ENCODE measurements around the gene LAMTOR2. TPM values are rescaled to one million over a fixed set of nuclear protein-coding genes. Genes with fewer than 3 reads are reported as not detected.
"Not testable (repeated sequence)": the region's sequence is repeated elsewhere in the genome, so short reads cannot be mapped to it uniquely, and the experiment has no call there.

LAMTOR2 gene
- total RNA-seq, 1 experiment from 2014 or later = 97.6 TPM

DNA sequence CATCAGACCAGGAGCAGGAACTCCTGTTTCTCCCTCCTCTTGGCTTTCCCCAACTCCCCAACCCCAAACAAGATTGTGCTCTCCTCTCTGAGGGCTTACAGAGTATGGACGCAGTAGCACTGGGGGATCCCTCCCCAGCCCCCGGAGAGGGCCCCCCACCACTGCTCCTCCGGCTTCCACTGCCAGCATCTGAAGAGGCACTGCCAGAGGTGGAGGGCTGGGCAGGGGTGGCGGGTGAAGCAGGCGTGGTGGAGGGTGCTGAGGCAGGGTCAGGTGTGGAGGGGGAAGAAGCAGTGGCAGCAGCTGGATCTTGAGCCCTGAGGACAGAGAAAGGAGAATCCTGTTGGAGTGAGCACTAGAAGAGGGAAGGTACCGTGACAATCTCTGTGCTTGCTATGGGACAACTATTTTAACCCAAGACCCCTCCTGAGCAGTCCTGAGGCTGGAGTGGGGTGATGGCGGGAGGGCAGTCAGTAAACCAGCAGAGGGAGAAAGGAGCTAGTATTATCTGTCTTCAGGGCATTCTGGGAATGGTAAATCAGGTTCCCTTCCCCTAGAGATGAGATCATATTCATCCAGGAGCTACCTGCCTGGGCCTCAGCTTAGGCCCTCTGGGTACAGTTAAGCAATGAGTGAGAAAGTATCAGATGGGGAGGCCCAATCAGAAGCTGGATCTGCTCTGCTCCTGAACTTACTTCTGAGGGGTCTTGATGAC is 3.4 kb upstream of the LAMTOR2 start:
- no peak for DNase-seq (ENCODE audit: extremely low read depth, low read depth)

DNA sequence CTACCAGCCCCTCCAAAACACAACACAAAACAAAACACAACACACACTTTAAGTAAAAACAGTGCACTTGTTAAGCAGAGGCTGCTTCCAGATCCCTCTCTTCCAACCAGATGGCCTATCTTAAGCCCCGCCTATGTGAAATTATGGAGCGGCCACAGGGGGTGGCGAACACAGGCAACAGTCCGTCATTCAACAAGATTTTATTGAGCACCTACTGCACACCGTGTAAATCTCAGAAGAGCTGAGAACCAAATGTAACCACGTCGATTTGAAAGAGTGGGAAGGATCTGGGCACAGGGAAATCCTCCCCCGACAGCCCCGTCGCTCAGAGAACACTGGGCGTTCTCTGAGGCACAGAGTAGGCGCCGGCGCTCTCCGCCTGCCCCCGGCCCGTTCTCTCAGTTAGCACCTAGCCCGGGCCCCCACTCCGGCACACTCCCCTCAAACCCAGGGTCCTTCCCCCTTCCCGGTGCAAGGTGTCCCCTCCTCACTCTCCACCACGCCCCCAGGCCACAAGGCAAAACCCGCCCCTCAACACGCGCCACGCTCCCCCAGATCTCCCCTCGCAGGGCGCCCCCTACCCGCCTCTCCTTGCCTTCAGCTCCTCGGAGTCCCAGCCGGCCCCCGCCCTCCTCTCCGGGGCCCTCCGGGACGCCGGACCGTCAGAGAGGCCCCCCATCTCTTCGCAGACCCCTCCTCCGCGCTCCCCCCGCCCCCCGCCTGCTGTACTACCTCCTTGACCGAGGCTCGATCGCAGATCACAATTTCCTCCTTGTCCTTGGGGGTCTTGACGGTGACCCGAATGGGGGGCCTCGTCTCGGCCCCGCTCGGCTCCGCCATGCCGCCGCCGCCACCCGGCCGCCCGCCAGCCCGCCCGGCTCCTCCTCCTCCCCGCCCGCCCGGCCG is 1.5 kb upstream of the LAMTOR2 start:
- DNase-seq (ENCODE audit: extremely low read depth, low read depth) = peak; percentile 66

DNA sequence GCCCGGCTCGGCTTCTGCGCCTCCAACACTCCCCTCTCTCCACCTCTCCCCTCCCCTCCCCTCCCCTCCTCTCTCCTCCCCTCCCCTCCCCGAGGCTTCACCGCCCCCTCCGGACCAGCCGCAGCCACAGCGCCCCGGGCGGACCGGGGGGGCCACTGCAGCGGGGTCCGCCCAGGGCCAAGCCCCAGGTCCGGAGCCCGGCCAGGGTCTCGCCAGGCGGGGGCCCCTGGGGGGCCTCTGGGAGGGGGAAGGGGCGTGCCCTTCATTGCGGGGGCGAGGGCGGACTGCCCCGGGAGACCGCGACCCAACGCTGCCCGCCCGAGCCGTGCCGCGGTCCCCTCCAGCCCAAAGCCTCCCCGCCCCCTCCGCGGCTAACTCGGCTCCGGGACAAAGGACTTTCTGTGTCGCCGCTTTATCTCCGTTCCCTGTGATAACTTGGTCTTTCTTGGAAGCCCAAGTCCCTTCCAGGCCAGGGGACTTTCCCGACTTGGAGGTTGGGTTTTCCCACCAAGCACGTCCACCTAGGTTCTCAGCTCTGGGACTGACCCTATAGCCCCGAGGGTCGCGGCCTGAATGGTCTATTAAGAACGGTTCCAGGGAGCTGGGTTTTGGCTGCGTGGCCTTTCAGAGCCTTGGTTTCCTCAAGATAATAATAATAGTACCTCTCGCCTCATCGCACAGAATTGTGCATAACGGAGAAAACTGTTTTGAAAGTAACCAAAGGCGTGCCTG is 648 bp upstream of the LAMTOR2 start, which contains the start of gene UBQLN4:
Gene UBQLN4, minus strand, starts transcription at position 31 of the 732 bp plus-strand sequence. CDS start 97 bp downstream, outside the sequence.
- peak; percentile 87 for DNase-seq (ENCODE audit: extremely low read depth, low read depth)

DNA sequence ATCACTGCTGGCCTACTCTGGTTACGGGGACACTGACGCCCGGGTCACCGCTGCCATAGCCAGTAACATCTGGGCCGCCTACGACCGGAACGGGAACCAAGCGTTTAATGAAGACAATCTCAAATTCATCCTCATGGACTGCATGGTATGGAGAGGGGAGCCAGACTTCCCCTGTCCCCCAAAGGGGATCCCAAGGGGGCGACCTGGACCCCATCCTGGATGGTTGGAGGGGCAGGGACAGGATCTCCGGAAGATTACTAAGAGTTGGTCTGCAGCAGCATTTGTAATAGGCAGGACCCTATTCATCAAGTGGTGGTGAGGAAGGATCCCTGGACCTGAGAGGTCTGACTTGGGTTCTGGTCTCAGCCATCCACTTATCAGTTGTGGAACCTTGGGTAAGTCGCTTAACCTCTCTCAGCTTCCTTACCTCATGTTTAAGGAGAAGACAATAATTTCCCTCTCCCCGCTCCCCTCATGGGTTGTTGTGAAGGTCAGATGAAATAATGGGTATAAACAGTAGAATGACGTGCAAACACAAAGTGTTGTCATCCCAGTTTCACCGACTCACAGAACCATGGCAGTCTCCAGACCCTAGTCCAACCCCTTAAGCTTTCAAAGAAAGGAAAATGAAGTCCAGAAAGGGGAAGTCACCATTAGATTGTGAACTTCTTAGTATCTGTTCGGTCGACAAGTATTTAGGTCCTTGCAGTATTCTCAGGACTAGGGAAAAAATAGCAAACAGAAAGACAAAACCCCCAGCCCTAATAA is 883 bp downstream of the LAMTOR2 start:
- DNase-seq (ENCODE audit: extremely low read depth, low read depth) = no peak

DNA sequence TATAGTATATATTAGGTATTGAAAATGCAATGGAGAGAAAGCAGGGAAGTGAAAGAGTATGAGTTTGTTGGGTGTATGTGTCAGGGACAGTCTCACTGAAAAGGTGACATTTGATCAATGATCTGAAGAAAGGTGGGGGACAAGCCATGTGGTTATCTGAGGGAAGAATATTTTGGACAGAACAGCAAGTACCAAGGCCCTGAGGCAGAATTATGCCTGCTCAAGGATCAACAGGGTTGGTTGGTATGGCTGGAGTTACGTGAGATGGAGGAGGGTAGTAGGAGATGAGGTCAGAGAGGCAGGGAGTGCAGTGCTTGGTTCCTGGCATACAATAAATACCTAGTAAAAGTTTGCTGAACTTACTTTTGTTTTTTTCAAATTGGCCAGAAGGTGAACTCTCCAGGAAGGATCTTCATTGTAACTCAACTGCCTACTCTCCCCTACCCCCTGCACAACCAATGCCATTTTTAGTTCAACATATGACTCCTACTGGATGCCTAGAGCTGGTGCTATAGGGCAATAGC is 1.8 kb downstream of the LAMTOR2 start:
- DNase-seq (ENCODE audit: extremely low read depth, low read depth) = no peak

DNA sequence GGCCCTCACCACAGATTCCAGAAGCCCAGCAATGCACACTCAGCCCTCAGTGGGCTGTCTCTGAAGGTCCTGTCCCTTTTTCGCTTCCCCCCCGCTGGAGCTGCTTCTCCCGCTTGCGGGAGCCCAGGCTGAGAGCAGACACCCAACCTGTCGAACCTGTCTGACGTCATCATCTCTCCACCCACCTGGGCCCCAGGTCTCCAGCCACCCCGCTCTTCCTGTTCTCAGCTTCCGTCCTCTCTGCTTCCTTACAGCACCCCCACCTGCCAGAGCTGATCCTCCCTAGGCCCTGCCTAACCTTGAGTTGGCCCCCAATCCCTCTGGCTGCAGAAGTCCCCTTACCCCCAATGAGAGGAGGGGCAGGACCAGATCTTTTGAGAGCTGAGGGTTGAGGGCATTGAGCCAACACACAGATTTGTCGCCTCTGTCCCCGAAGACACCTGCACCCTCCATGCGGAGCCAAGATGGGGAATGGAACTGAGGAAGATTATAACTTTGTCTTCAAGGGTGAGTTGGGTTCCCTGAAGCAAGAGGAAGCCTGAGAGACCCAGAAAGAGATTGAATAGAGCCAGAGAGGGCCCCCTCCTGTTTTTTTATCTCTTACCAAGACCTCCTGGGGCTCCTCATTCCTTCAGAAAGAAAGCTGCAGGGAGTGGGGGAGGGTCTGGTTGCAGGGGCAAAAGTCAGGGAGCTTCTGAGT is 6.5 kb downstream of the LAMTOR2 start, which contains the start of gene RAB25:
Gene RAB25, plus strand, starts transcription at position 224 of the 700 bp plus-strand sequence. Its CDS starts 241 bp downstream, at position 465.
- DNase-seq (ENCODE audit: extremely low read depth, low read depth) = no peak

DNA sequence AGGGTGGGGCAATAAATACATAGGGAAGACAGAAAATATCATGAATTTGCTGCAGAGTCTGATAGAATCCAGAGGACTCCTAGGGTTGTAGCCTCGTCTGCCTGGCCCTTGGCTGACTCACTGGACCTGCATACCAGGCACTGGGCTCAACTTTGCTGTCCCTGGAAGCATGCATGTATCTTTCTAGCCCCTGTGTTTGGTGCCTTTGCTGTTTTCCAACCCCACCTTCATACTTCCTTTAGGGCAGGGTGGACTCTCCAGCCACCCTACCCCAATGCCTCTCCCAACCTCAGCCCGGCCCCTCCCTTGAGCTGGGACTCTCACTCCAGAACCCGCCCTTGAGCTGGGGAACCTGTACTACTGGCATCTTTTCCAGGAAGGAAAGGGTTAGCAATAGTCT is 7.6 kb downstream of the LAMTOR2 start:
- DNase-seq (ENCODE audit: extremely low read depth, low read depth) = no peak

DNA sequence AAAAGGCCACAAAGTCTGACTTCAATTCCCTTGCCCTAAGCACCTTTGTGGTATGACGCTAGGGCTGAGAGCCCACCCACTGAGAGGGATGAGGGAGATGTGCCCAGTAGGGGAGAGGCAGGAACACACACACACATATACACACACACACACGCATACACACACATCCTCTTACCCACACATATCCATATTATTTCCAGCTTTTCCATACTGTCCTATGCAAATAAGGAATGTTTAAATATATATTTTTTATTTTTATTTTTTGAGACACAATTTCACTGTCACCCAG is 9.4 kb downstream of the LAMTOR2 start:
- no peak for DNase-seq (ENCODE audit: extremely low read depth, low read depth)

DNA sequence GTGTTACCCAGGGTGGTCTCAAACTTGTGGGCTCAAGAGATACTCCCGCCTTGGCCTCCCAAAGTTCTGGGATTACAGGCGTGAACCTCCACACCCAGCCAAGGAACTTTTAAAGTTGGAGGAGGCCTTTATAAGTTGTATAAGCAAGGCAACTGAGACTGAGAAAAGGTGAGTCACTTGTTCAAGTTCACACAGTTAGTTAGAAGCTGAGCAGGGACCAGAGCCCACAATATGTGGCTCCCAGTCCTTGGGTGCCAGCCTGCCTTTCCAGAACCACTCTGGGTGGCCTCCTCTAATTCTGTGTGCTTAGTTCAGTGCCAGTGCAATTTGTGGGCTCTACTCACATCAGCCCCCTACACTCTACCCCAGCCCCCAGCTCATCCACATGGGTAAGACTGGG is 10.0 kb downstream of the LAMTOR2 start:
- DNase-seq (ENCODE audit: extremely low read depth, low read depth) = no peak

DNA sequence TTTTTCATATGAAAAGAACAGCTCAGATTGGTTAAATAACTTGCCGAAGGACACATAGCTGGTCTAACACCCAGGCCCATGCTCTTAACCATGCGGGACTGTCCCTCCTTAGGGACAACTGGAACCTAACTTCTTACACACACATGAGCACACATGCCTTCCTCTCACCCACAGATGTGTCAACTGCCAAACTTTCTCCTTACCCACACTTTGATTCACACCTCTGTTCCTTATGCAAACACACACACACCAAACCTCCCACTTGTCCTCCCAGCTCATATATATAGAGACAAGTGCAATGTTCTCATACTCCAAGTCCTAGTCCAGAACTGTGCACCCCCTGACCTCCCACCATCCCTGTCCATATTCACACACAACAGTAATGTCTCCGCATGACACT is 10.6 kb downstream of the LAMTOR2 start:
- DNase-seq (ENCODE audit: extremely low read depth, low read depth) = no peak

DNA sequence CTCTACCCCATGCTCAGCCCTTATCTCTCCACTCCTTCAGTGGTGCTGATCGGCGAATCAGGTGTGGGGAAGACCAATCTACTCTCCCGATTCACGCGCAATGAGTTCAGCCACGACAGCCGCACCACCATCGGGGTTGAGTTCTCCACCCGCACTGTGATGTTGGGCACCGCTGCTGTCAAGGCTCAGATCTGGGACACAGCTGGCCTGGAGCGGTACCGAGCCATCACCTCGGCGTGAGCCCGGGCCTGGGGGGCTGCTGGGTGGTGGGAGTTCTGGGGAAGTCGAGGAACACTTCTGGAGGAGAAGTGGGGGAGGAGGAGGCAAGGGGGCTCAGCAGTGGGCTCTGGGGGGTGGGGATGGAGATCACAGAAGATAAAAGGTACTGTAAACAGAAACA is 11.3 kb downstream of the LAMTOR2 start:
- DNase-seq (ENCODE audit: extremely low read depth, low read depth) = no peak

DNA sequence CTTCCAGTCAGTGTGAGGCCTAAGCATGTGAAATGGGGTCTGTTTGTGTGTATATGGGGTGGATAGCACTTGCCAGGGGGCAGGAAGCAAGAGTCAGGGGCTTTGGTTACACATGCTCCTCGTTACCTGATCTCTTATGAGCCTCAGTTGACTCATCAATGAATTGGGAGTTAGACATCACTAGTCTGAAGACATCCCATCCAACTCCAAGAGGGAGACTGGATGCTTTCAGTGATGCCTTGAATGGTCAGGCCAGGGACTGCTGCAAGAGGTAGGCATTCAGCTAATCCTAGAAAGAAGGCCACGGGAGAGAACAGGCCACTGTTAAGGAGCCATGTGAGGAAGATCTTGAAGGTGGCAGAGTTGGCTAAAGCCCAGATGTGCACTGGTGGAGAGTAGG is 12.7 kb downstream of the LAMTOR2 start:
- no peak for DNase-seq (ENCODE audit: extremely low read depth, low read depth)

DNA sequence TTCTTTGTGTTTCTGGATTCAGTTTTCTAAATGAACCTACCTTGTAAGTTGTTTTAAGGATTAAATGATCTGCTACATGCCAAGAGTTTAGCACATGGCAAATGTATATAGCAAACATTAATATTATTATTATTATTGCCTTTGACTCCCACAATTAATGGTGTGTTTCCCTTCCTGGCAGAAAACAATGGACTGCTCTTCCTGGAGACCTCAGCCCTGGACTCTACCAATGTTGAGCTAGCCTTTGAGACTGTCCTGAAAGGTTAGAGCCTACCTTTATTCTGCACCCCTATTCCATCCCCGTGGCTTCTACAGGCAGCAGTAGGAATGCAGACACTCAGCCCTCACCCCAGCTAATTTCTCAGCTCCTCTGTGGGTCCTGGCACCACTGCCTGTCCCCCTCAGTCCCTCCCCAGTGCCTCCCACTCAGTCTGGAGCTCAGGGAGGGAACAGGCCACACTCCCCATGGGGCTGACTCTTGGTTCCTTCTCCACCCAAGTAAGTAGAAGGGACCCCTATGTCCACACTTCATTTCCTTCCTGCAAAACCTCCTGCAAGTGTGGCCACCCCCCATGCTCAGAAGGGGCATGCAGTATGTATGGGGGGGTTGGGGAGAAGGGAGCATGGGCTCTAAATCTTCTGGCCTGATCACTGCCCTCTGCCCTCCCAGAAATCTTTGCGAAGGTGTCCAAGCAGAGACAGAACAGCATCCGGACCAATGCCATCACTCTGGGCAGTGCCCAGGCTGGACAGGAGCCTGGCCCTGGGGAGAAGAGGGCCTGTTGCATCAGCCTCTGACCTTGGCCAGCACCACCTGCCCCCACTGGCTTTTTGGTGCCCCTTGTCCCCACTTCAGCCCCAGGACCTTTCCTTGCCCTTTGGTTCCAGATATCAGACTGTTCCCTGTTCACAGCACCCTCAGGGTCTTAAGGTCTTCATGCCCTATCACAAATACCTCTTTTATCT is 15.2 kb downstream of the LAMTOR2 start:
- DNase-seq (ENCODE audit: extremely low read depth, low read depth) = no peak

DNA sequence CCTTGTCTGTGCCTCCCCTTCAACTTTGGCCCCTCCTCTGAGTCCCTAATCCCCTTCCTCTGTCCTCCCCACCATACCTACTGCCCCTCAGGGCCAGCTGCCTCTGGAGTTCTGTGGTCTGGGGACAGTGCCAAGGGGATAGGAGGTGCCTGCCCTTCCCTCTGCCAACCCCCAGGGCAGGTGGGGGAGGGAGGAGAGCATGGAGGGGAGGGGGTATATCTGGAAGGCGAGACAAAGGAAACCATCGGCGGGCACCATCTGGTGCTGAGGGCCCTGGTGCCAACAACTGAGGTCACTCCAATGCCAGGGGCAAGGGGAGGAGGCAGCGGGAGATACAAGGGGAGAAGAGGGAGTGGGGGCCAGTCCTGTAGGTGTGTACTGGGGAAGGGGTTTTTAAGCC is 16.0 kb downstream of the LAMTOR2 start:
- DNase-seq (ENCODE audit: extremely low read depth, low read depth) = no peak

DNA sequence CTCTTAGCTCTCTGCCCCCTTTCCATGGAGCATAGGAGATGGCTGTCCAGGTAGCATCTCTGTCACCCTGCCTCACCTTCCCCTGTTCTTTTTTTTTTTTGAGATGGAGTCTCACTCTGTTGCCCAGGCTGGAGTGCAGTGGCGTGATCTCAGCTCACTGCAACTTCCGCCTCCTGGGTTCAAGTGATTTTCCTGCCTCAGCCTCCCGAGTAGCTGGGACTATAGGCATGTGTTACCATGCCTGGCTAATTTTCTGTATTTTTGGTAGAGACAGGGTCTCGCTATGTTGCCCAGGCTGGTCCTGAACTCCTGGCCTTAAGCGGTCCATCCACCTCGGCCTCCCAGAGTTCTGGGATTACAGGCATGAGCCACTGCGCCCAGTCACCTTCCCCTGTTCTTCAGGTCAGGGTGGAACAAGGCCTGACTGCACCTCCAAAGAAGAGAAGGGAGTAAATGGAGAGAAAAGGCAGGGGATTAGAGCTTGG is 16.8 kb downstream of the LAMTOR2 start:
- DNase-seq (ENCODE audit: extremely low read depth, low read depth) = not testable (repeated sequence)

DNA sequence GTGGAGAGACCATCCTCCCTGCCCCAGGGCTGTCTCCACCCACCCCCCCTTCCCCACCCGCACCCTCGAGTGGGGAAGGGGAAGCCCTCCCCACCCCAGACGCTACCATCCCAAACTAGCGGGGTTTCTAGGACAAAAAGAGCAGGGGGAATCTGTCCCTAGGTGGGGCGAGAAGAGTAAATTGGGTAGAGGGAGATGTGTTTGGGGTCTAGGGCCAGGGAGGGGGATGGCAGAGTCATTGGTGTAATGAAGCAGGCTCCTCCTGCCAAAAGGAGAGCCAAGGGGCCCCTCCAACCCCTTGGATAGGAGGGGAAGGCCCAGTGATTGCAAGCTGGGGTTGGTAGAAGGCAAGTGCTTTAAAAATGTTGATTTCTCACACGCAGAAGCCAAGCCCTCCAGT is 17.7 kb downstream of the LAMTOR2 start:
- no peak for DNase-seq (ENCODE audit: extremely low read depth, low read depth)

DNA sequence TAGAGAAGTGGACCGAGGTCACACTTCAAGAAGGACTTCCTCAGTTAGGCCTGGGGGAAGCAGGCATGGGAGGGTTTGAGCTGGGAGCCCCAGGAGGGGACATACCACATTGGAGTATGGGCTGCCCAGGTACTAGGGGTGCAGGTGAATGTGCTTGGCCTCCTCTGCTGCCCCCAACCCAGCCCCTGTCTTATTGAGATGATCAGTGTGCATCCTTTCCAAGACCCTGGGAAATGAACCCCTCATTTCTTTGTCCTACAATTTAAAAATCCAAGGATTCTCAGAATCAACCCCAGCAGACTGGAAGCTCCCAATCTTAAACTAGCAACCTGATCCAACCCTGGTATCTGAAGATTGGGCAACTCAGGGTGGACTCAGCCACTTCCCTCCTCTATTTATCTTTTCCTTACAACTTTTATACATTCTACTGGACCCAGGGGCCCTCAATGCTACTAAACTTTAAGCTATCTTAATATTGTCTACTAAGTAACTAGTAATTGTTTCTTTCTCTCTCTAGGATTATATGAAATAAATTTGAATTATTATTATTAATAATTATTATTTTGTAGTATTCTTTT is 18.6 kb downstream of the LAMTOR2 start:
- no peak for DNase-seq (ENCODE audit: extremely low read depth, low read depth)

DNA sequence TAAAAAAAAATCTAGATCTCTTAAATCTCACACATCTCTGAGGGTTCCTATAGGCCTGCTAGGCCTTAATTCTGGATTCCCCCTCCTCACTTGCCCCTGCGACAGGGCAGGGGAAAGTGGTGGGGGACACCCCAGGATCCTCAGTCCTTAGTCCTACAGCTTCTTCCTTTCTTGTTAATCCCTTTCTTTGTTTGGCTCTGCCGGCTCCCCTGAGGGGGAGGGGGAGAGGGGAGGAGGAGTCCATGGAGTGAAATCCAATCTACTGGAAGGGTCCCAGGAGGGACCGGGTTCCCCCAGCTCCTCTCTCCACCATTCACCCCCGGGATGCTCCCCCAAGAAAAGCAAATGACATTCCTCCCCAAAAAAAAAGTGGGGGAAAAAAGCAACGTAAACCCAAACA is 19.2 kb downstream of the LAMTOR2 start:
- no peak for DNase-seq (ENCODE audit: extremely low read depth, low read depth)
